ENCODE measurements around the gene UPP2. TPM values are rescaled to one million over a fixed set of nuclear protein-coding genes. Genes with fewer than 3 reads are reported as not detected.

The UPP2 gene
- total RNA-seq, 4 donors from 2014 or later: not detected

- no peak for TF ChIP-seq CTCF (IDR thresholded peaks at IDR 0.05; ENCODE audit: low read depth)
Observed at GRCh38 chr2:158129037-158129436, 27.4 kb downstream of the UPP2 start.

- TF ChIP-seq CTCF (IDR thresholded peaks at IDR 0.05; ENCODE audit: low read depth): no peak
Observed at GRCh38 chr2:158130832-158131473, 29.3 kb downstream of the UPP2 start.

- no peak for TF ChIP-seq CTCF (IDR thresholded peaks at IDR 0.05; ENCODE audit: low read depth)
Observed at GRCh38 chr2:158131483-158131912, 29.8 kb downstream of the UPP2 start.

- no peak for TF ChIP-seq CTCF (IDR thresholded peaks at IDR 0.05; ENCODE audit: low read depth)
Observed at GRCh38 chr2:158131919-158132566, 30.4 kb downstream of the UPP2 start.

GRCh38 chr2:158134055-158134454, 32.4 kb downstream of the UPP2 start:
- no peak for TF ChIP-seq CTCF (IDR thresholded peaks at IDR 0.05; ENCODE audit: low read depth)

GRCh38 chr2:158134655-158135054, 33.0 kb downstream of the UPP2 start:
- TF ChIP-seq CTCF (IDR thresholded peaks at IDR 0.05; ENCODE audit: low read depth): no peak

- TF ChIP-seq CTCF (IDR thresholded peaks at IDR 0.05; ENCODE audit: low read depth): no peak
Observed at GRCh38 chr2:158135096-158135495, 33.4 kb downstream of the UPP2 start.
